Endothelial cell of umbilical vein (primary cell): ENCODE results near the gene SNHG17. TPM values are rescaled to one million over a fixed set of nuclear protein-coding genes. Genes with fewer than 3 reads are reported as not detected.

Experiments
- BruUV-seq: library from RNA; stranded (reverse); fragments of 400-500 nt; replicated peaks from 2 replicates; lab custom pipeline; 2021; lab: Mats Ljungman, UMichigan
- CTCF ChIA-PET: fragments of 300-600, 350-600 bp; sonication (Branson Sonifier 250); formaldehyde crosslinking; loops from one replicate; lab custom pipeline; 2021; ENCODE audit warnings: antibody characterized with exemption, inconsistent platforms; lab: Charles Lee
- POLR2A ChIA-PET: fragments of 300-600, 350-600 bp; sonication (Branson Sonifier 250); formaldehyde crosslinking; loops from one replicate; lab custom pipeline; 2021; ENCODE audit warnings: antibody characterized with exemption, inconsistent platforms; lab: Charles Lee
- DNase-seq: peaks from one replicate; pipeline ENCODE4 v3.0.0-alpha.2; 2011; ENCODE audit warnings: low read depth, low spot score
- FAIRE-seq: peaks from 2 replicates; lab custom pipeline; 2011; peaks lifted over from hg19 to GRCh38; lab: Jason Lieb, UNC
- H2AFZ ChIP-seq: 2 replicates; pipeline ENCODE4 v1.6.0; 2012; ENCODE audit warnings: low read depth, low read length, control low read depth, inconsistent platforms
- H3K27ac ChIP-seq: 2 replicates; pipeline ENCODE4 v1.5.1; 2011; ENCODE audit warnings: low read depth, mild to moderate bottlenecking, control low read depth, low read length, moderate library complexity; ENCODE audit not compliant: insufficient read depth
- H3K27me3 ChIP-seq, 2 experiments: 2 replicates each; pipeline versions ENCODE4 v1.6.0 to v1.6.1; 2011; ENCODE audit warnings: low read length in 2 of 2, mixed read lengths in 1 of 2; ENCODE audit not compliant: control insufficient read depth in 2 of 2, insufficient read depth in 2 of 2
- H3K36me3 ChIP-seq, 2 experiments: 2 replicates in 1 of 2; 3 replicates in 1 of 2; pipeline ENCODE4 v1.5.1; 2011; ENCODE audit warnings: low read length in 2 of 2, mild to moderate bottlenecking in 1 of 2, moderate library complexity in 1 of 2; ENCODE audit not compliant: control insufficient read depth in 2 of 2, insufficient read depth in 2 of 2; ENCODE audit errors: extremely low read depth in 1 of 2
- H3K4me1 ChIP-seq: 3 replicates; pipeline ENCODE4 v1.5.1; 2011; ENCODE audit warnings: mild to moderate bottlenecking, low read length; ENCODE audit not compliant: control insufficient read depth, insufficient read depth; ENCODE audit errors: extremely low read depth
- H3K4me2 ChIP-seq: 2 replicates; pipeline ENCODE4 v1.6.1; 2011; ENCODE audit warnings: low read length, control low read depth, mixed read lengths; ENCODE audit not compliant: insufficient read depth
- H3K4me3 ChIP-seq, 3 experiments: fragments of 200-600 bp in 1 of 3; sonication (generic), shearing (Covaris generic) in 1 of 3; replicated peaks in 1 of 3; 2 replicates each; pipeline ENCODE4 v1.5.1; 2011 to 2016; ENCODE audit warnings: control low read depth in 3 of 3, low read length in 3 of 3, mild to moderate bottlenecking in 2 of 3, inconsistent platforms in 1 of 3, low read depth in 1 of 3, moderate library complexity in 1 of 3; ENCODE audit not compliant: insufficient read depth in 1 of 3
- H3K79me2 ChIP-seq: 2 replicates; pipeline ENCODE4 v1.6.0; 2012; ENCODE audit warnings: low read length, inconsistent platforms; ENCODE audit not compliant: control insufficient read depth, insufficient read depth
- H3K9ac ChIP-seq: replicated peaks from 2 replicates; pipeline ENCODE3; 2011; ENCODE audit warnings: low read length, control low read depth; ENCODE audit not compliant: insufficient read depth; ENCODE audit errors: extremely low read depth
- H3K9me1 ChIP-seq: replicated peaks from 3 replicates; pipeline ENCODE4 v1.6.0; 2011; ENCODE audit warnings: mild to moderate bottlenecking, low read length; ENCODE audit not compliant: control insufficient read depth, insufficient read depth; ENCODE audit errors: extremely low read depth
- H3K9me3 ChIP-seq: replicated peaks from 2 replicates; pipeline ENCODE4 v1.5.1; 2012; ENCODE audit warnings: low read length, inconsistent platforms; ENCODE audit not compliant: control insufficient read depth, insufficient read depth
- H4K20me1 ChIP-seq: replicated peaks from 2 replicates; pipeline ENCODE3; 2011; ENCODE audit warnings: mild to moderate bottlenecking, low read length; ENCODE audit not compliant: control insufficient read depth, insufficient read depth; ENCODE audit errors: extremely low read depth
- JUN ChIP-seq: IDR thresholded peaks from 2 replicates; pipeline ENCODE4 v1.6.1; 2011; ENCODE audit warnings: borderline replicate concordance, low read depth; ENCODE audit not compliant: insufficient read length, insufficient read depth
- POLR2A ChIP-seq: IDR thresholded peaks from 2 replicates; pipeline ENCODE4 v1.6.1; 2012; ENCODE audit warnings: low read depth, mild to moderate bottlenecking, control low read depth, low read length
- dilution Hi-C: fragments of 300-500 bp; cut with MboI; formaldehyde crosslinking; loops from one replicate; pipeline ENCODE4 v1.15.0; 2019; ENCODE audit warnings: low sequenced_read_pairs; ENCODE audit not compliant: extremely low pct_ligation_motif_present
- intact Hi-C: fragments of 100-400 bp; cut with micrococcal nuclease; formaldehyde crosslinking; loops from one replicate; pipeline ENCODE4 v1.10.0; 2022
- polyA plus RNA-seq, 4 experiments: library from polyadenylated mRNA; depleted of rRNA in 3 of 4; stranded (reverse) in 3 of 4; unstranded in 1 of 4; fragments of >200 nt; gene quantifications; 2 replicates each; pipeline versions ENCODE4 v1.2.1 to v1.2.3, GENCODE V29; 2011 to 2012; ENCODE audit warnings: missing spikeins in 1 of 4
- total RNA-seq: library from RNA; stranded (reverse); gene quantifications from 2 replicates; pipeline ENCODE4 v1.2.3, GENCODE V29; 2021

The SNHG17 gene
- total and polyA plus RNA-seq, 2 donors (not counting 3 experiments of a cell fraction or from before 2014, with no cell fraction given): 39.4 to 94.0 TPM

DNA sequence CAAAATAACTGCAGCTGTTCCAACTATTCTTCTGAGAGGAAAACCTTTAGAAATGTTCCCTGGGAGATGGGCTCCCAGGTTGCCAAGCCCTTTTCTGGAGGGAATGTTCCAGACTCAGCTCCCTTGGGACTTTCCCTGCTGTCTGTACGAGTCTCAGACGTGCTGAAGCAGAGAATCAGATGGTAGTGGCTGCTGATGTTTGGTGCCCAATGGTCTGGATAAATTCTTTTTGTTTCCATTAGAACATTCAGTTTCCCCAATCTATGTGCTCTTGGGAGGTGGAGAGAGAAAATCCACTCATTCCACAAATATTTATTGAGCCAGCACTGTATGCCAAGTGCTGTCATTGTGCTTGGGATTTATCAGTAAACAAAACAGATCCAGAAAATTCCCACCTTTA, 40.0 kb downstream of the SNHG17 start:
- dilution Hi-C loops (no loop called here), intact Hi-C loops (no loop called here)
- no peaks in the 10 kb centered on the region for H3K9me3 ChIP-seq

DNA sequence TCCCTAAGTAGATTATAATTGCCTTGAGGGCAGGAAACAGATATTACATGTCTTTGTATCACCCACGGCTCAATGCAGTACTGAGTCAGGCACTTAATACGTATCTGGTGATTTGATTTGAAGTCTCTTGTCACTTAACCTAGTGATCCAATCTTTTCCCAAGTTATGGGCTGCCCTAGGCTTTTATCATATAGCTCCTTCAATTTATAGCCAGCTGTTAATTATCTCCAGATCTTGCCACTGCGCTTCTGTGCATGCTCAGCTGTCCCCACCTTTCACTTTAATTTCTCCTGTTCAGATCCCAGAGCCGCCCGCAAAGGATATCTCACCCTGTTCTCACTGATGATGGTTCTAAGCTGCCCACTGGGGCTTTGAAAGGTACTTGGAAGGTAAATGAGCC, 41.9 kb downstream of the SNHG17 start:
- Histone ChIP-seq H3K36me3 (no peaks in the 10 kb centered on the region), H3K27ac (no peak overlapping the region), H3K9ac (no peak overlapping the region), H4K20me1 (no peaks in the 10 kb centered on the region), H3K4me1 (no peaks in the 10 kb centered on the region), H2AFZ (no peak overlapping the region), H3K9me1 (no peaks in the 10 kb centered on the region), H3K4me3 (no peak overlapping the region), H3K9me3 (no peaks in the 10 kb centered on the region), H3K79me2 (no peaks in the 10 kb centered on the region), H3K27me3 (peaks cover 8% of the 10 kb centered on the region in 2 experiments), H3K4me2 (no peak overlapping the region)
- ChIA-PET CTCF (interaction anchor here (1.2 to 1.9 kb wide), 3 partner anchors 9 to 15 kb away, joined by 3 to 5 read pairs (median 4); no protein-coding TSS in a partner anchor), POLR2A (no interaction called here)
- BruUV-seq: no TSS peak
- intact Hi-C loops (no loop called here), dilution Hi-C loops (no loop called here)
- FAIRE-seq (no peak), DNase-seq (no peak)
- no peak for TF ChIP-seq POLR2A
- no peak for TF ChIP-seq JUN

More for the DNA sequence above, 40.0 kb downstream of the SNHG17 start:
- BruUV-seq: no TSS peak
- TF ChIP-seq JUN (no peak), POLR2A (no peak)
- Histone ChIP-seq H3K4me2 (no peak overlapping the region), H3K9ac (no peak overlapping the region), H3K27me3 (peaks cover 7 to 8% of the 10 kb centered on the region in 2 experiments), H3K9me1 (no peaks in the 10 kb centered on the region), H3K27ac (no peak overlapping the region), H3K36me3 (no peaks in the 10 kb centered on the region), H3K4me1 (no peaks in the 10 kb centered on the region), H2AFZ (no peak overlapping the region), H3K4me3 (no peak overlapping the region), H3K79me2 (no peaks in the 10 kb centered on the region), H4K20me1 (no peaks in the 10 kb centered on the region)
- no peak for DNase-seq
- ChIA-PET CTCF (interaction anchor here (1.3 to 2.0 kb wide), 2 partner anchors 14 to 56 kb away, joined by 3 to 10 read pairs; no protein-coding TSS in a partner anchor), POLR2A (interaction anchor here (0.6 kb wide), 1 partner anchor 43 kb away, joined by 5 read pairs; no protein-coding TSS in a partner anchor)
- FAIRE-seq: no peak
